Measurements from ENCODE around the gene PGM5. TPM values are rescaled to one million over a fixed set of nuclear protein-coding genes. Genes with fewer than 3 reads are reported as not detected.

PGM5 gene
- total and polyA plus RNA-seq, 2 donors: 206 to 491 TPM

DNA sequence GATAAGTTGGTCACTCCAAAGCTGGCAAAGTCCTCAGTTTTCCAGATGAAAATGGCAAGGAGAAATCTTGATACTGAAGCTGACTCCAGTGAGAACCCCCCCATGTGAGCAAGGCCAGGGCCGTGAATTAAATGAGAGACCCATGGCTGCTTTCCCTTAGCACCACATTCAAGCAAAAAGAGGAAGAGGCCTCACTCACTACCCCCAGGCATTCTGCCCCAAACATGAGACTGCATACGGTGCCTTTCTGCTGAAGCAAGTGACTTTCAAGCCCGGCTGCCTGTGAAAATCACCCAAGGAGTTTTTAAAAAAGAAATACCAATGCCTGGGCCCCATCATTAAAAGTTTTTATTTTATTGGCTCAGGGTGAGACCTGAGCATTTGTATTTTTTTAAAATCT lies 117.4 kb downstream of the PGM5 start:
- DNase-seq (ENCODE audit: extremely low spot score): no peak
- no peaks in the 10 kb centered on the region for H3K36me3 ChIP-seq (ENCODE audit: insufficient read depth)
- H3K27ac ChIP-seq (ENCODE audit: low read depth): no peak overlapping the region
- WGBS: 60% methylated on average over 3 of the region's 3 CpGs
- H3K4me3 ChIP-seq (ENCODE audit: low read depth, low read length): no peak overlapping the region
- no peaks in the 10 kb centered on the region for H3K4me1 ChIP-seq (ENCODE audit: insufficient read depth)

DNA sequence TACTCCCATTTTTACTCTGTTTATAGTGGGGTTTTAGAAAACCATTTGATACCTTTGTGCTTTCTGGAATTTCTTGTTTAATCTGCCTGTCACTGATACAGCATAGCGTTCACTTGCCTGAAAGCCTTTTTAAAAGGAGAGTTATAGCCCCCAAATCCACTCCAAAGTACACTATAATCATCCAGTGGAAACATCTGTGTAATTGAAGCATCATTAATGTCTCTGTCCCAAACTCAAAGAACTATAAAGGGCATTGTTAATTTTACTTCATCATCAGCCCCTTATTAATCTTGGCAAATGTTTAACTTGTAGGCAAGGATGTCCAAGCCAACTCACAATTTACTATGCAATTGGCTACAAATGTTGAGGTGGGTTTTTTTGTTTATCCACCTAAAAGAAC lies 120.0 kb downstream of the PGM5 start:
- Histone ChIP-seq H3K27ac (ENCODE audit: low read depth) (no peak overlapping the region), H3K4me3 (ENCODE audit: low read depth, low read length) (no peak overlapping the region), H3K36me3 (ENCODE audit: insufficient read depth) (no peaks in the 10 kb centered on the region), H3K4me1 (ENCODE audit: insufficient read depth) (no peaks in the 10 kb centered on the region)
- DNase-seq (ENCODE audit: extremely low spot score): peak; percentile 82
- 13% methylated on average over 1 of the region's 1 CpG for whole genome bisulfite sequencing

GRCh38 chr9:68476847-68477246 lies 120.4 kb downstream of the PGM5 start:
- 18% methylated on average over 2 of the region's 2 CpGs for WGBS

GRCh38 chr9:68480807-68481206 lies 124.4 kb downstream of the PGM5 start:
- no peaks in the 10 kb centered on the region for H3K4me1 ChIP-seq (ENCODE audit: insufficient read depth)

More at GRCh38 chr9:68476847-68477246, 120.4 kb downstream of the PGM5 start:
- Histone ChIP-seq H3K4me3 (ENCODE audit: low read depth, low read length) (no peak overlapping the region), H3K4me1 (ENCODE audit: insufficient read depth) (no peaks in the 10 kb centered on the region), H3K36me3 (ENCODE audit: insufficient read depth) (no peaks in the 10 kb centered on the region), H3K27ac (ENCODE audit: low read depth) (no peak overlapping the region)
- DNase-seq (ENCODE audit: extremely low spot score): peak; percentile 76

GRCh38 chr9:68482548-68482947 lies 126.1 kb downstream of the PGM5 start:
- Histone ChIP-seq H3K36me3 (ENCODE audit: insufficient read depth) (no peaks in the 10 kb centered on the region), H3K27ac (ENCODE audit: low read depth) (no peak overlapping the region), H3K4me1 (ENCODE audit: insufficient read depth) (no peaks in the 10 kb centered on the region), H3K4me3 (ENCODE audit: low read depth, low read length) (no peak overlapping the region)
- no peak for DNase-seq (ENCODE audit: extremely low spot score)
- 23% methylated on average over 1 of the region's 1 CpG for WGBS

More at GRCh38 chr9:68480807-68481206, 124.4 kb downstream of the PGM5 start:
- Histone ChIP-seq H3K27ac (ENCODE audit: low read depth) (no peak overlapping the region), H3K4me3 (ENCODE audit: low read depth, low read length) (no peak overlapping the region), H3K36me3 (ENCODE audit: insufficient read depth) (no peaks in the 10 kb centered on the region)
- WGBS: 31% methylated on average over 3 of the region's 3 CpGs
- no peak for DNase-seq (ENCODE audit: extremely low spot score)

GRCh38 chr9:68488126-68488525 lies 131.7 kb downstream of the PGM5 start:
- Histone ChIP-seq H3K36me3 (ENCODE audit: insufficient read depth) (no peaks in the 10 kb centered on the region), H3K27ac (ENCODE audit: low read depth) (no peak overlapping the region), H3K4me3 (ENCODE audit: low read depth, low read length) (no peak overlapping the region), H3K4me1 (ENCODE audit: insufficient read depth) (no peaks in the 10 kb centered on the region)
- WGBS: 43% methylated on average over 2 of the region's 2 CpGs
- no peak for DNase-seq (ENCODE audit: extremely low spot score)

DNA sequence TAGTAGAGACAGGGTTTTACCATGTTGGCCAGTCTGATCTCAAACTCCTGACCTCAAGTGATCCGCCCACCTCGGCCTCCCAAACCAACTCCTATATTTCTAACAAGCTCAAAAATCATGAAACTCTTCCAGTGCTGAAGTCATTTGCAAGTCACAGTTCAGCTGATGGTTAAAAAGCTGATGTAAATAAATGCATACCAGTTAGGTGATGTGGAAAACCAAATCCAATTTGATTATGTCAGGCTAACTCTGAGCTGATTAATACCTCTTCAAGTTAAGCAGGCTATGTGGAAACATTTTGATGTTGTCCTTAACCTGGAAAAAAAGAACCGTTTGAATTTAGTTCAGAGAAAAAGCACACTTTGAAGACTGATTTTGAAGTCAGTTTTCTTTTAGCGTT lies 133.2 kb downstream of the PGM5 start:
- H3K27ac ChIP-seq (ENCODE audit: low read depth): no peak overlapping the region
- WGBS: 78% methylated on average over 4 of the region's 4 CpGs

DNA sequence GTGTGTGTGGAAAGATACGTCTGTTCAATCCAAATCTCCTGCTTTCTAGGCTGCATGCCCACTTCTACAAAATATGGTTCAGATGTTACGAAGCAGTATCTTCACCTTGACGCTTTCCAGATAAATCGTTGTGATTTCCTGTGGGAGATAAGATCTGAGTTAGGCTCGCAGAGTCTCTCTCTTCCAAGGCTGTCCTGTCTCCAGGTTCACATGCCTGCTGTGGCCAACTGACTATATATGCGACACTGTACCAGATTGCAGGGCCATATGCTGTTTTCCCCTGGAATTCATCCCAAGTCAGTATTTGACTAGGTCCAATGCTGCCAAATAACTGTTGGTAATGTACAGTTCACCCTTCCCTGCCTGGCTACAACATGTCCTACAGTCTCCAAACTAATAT lies 136.4 kb downstream of the PGM5 start:
- 28% methylated on average over 6 of the region's 6 CpGs for WGBS
- Histone ChIP-seq H3K27ac (ENCODE audit: low read depth) (no peak overlapping the region), H3K4me1 (ENCODE audit: insufficient read depth) (no peaks in the 10 kb centered on the region), H3K36me3 (ENCODE audit: insufficient read depth) (no peaks in the 10 kb centered on the region), H3K4me3 (ENCODE audit: low read depth, low read length) (no peak overlapping the region)
- DNase-seq (ENCODE audit: extremely low spot score): no peak

More for the DNA sequence above, 133.2 kb downstream of the PGM5 start:
- no peaks in the 10 kb centered on the region for H3K36me3 ChIP-seq (ENCODE audit: insufficient read depth)
- DNase-seq (ENCODE audit: extremely low spot score): no peak
- H3K4me1 ChIP-seq (ENCODE audit: insufficient read depth): no peaks in the 10 kb centered on the region
- no peak overlapping the region for H3K4me3 ChIP-seq (ENCODE audit: low read depth, low read length)

- no peak for DNase-seq (ENCODE audit: extremely low spot score)
- Histone ChIP-seq H3K4me3 (ENCODE audit: low read depth, low read length) (no peak overlapping the region), H3K27ac (ENCODE audit: low read depth) (peak overlapping the region; percentile 18), H3K4me1 (ENCODE audit: insufficient read depth) (no peaks in the 10 kb centered on the region), H3K36me3 (ENCODE audit: insufficient read depth) (no peaks in the 10 kb centered on the region)
Observed at GRCh38 chr9:68493541-68493940, 137.1 kb downstream of the PGM5 start.

DNA sequence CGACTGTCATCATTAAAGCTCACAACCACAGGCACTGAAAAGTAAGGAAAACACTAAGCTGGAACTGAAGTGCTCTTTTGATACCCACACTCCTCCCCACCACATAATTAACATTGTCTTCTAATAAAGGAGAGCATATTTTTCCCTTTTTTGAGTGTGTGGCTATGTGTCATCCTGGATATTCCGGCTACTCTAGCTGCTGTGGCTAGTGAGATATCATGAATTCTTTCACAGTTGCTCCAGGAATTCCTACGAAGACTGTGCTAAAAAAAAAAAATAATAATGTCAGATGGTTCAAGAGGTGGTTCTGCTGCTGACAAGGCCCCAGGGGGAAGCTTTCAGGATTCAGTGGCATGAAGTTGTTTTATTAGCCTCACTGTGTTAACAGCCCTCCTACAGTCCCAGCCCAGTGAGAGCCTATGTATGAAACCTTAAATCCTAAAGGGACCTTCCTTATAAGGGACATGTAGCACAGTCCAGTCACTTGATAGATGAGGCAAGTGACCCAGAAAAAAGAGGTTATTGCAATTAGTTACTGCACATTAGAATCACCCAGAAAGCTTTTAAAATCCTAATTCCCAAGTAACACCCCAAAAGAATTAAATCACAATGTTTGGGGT lies 137.7 kb downstream of the PGM5 start:
- WGBS: 39% methylated on average over 3 of the region's 3 CpGs
- H3K36me3 ChIP-seq (ENCODE audit: insufficient read depth): no peaks in the 10 kb centered on the region
- H3K4me3 ChIP-seq (ENCODE audit: low read depth, low read length): no peak overlapping the region
- H3K27ac ChIP-seq (ENCODE audit: low read depth): peak overlapping the region; percentile 18
- H3K4me1 ChIP-seq (ENCODE audit: insufficient read depth): no peaks in the 10 kb centered on the region
- DNase-seq (ENCODE audit: extremely low spot score): no peak

DNA sequence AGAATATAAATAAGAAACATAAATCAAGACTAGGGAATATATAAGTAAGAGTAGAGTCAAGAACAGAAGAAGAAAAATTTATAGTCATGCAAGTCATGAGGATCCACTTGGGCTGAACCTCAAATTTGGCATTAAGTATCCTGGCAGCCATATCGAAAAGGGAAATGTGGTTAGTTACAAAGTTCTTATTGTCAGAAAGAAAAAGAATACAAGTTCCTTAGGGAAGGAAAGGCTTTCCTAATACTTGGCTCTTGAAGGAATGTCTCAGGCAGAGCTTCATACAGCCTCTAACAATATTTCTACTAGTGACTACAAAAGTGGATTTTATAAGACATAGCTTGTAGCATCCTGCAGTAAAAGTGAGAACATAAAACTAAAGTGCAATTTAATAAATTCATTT lies 138.8 kb downstream of the PGM5 start:
- no peaks in the 10 kb centered on the region for H3K4me1 ChIP-seq (ENCODE audit: insufficient read depth)
- no peak overlapping the region for H3K4me3 ChIP-seq (ENCODE audit: low read depth, low read length)
- no peak for DNase-seq (ENCODE audit: extremely low spot score)
- WGBS: 42% methylated on average over 1 of the region's 1 CpG
- H3K27ac ChIP-seq (ENCODE audit: low read depth): no peak overlapping the region
- H3K36me3 ChIP-seq (ENCODE audit: insufficient read depth): no peaks in the 10 kb centered on the region

- Histone ChIP-seq H3K36me3 (ENCODE audit: insufficient read depth) (no peaks in the 10 kb centered on the region), H3K4me1 (ENCODE audit: insufficient read depth) (no peaks in the 10 kb centered on the region), H3K27ac (ENCODE audit: low read depth) (no peak overlapping the region), H3K4me3 (ENCODE audit: low read depth, low read length) (no peak overlapping the region)
- DNase-seq (ENCODE audit: extremely low spot score): no peak
Observed at GRCh38 chr9:68496356-68496755, 139.9 kb downstream of the PGM5 start.

DNA sequence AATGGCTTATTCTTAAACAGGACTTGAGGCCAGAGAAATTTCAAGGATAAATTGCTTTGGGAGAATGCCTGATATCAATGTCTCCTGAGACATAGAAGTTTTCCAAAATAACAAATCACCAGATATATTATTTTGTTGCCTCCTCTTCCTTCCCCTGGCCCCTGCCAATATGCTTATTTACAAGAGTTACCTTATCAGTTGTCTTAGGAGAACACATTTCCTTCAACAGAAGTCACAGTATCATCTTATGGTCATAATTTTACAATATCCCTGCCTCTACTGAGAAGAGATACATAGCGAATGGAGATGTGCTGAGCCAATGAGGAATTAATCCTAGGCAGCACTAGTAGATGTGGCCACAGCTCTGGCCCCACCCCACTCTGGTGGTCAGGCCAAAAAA lies 141.2 kb downstream of the PGM5 start:
- 90% methylated on average over 1 of the region's 1 CpG for WGBS
- Histone ChIP-seq H3K4me3 (ENCODE audit: low read depth, low read length) (no peak overlapping the region), H3K4me1 (ENCODE audit: insufficient read depth) (no peaks in the 10 kb centered on the region), H3K36me3 (ENCODE audit: insufficient read depth) (no peaks in the 10 kb centered on the region), H3K27ac (ENCODE audit: low read depth) (no peak overlapping the region)
- no peak for DNase-seq (ENCODE audit: extremely low spot score)

DNA sequence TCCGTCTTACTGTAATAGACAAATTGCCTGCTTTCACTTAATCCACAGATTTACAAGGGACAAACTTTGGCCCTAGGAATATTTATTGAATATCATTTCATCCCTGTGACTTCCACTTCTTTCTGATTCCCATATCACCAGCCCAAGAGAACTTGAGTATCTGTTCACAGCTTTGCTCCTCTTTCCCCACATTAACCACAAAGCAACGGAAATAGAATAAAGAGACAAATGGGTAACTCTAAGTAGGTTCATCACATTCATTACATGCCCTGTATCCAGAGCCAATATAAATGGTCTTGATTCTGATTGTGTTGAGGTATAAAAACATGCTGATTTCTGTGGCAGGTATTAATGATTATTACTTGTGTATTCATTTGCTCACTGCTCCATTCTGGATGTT lies 142.4 kb downstream of the PGM5 start:
- no peak overlapping the region for H3K4me3 ChIP-seq (ENCODE audit: low read depth, low read length)
- no peak overlapping the region for H3K27ac ChIP-seq (ENCODE audit: low read depth)
- DNase-seq (ENCODE audit: extremely low spot score): no peak
- H3K36me3 ChIP-seq (ENCODE audit: insufficient read depth): no peaks in the 10 kb centered on the region
- no peaks in the 10 kb centered on the region for H3K4me1 ChIP-seq (ENCODE audit: insufficient read depth)
- WGBS: 91% methylated on average over 2 of the region's 2 CpGs

Data from urinary bladder (tissue), 4 donors.